Esophagus mucosa (tissue), 1 donor: ENCODE measurements around the gene GTF3C5. TPM values are rescaled to one million over a fixed set of nuclear protein-coding genes. Genes with fewer than 3 reads are reported as not detected.
"Not testable (repeated sequence)": the region's sequence is repeated elsewhere in the genome, so short reads cannot be mapped to it uniquely, and the experiment has no call there.

Experiments
- ATAC-seq: fragments of 200-7000 bp; cut with Tn5 transposase; one replicate; pipeline ENCODE4 v1.9.1; 2020
- total RNA-seq: library from RNA; stranded (reverse); gene quantifications from one replicate; pipeline ENCODE4 v1.2.4, GENCODE V29; 2023
- donor health status: DM: yes; HTN: yes; CAD: no.

GTF3C5 gene
- total RNA-seq = 33.6 TPM

- ATAC-seq = peak; percentile 99
Observed at GRCh38 chr9:133030317-133031129, at the start of gene GTF3C5. Gene GTF3C5 (plus strand): TSS chr9:133030997. CDS start chr9:133031012, 15 bp downstream.

- no peak for ATAC-seq
Observed at GRCh38 chr9:132982458-132982857, 48.3 kb upstream of the GTF3C5 start.

GRCh38 chr9:132983491-132984201, 47.2 kb upstream of the GTF3C5 start:
- no peak for ATAC-seq

- no peak for ATAC-seq
Observed at GRCh38 chr9:132984202-132985070, 46.4 kb upstream of the GTF3C5 start.

GRCh38 chr9:132985071-132985350, 45.8 kb upstream of the GTF3C5 start:
- ATAC-seq = no peak

- no peak for ATAC-seq
Observed at GRCh38 chr9:132985489-132985888, 45.3 kb upstream of the GTF3C5 start.

- no peak for ATAC-seq
Observed at GRCh38 chr9:132986114-132986513, 44.7 kb upstream of the GTF3C5 start.

- peak; percentile 39 for ATAC-seq
Observed at GRCh38 chr9:132986640-132987620, 43.9 kb upstream of the GTF3C5 start.

GRCh38 chr9:132988244-132989013, 42.4 kb upstream of the GTF3C5 start:
- ATAC-seq = no peak

GRCh38 chr9:132989014-132989310, 41.8 kb upstream of the GTF3C5 start:
- no peak for ATAC-seq

- no peak for ATAC-seq
Observed at GRCh38 chr9:132989414-132989996, 41.3 kb upstream of the GTF3C5 start.

GRCh38 chr9:132989998-132990557, 40.7 kb upstream of the GTF3C5 start:
- not testable (repeated sequence) for ATAC-seq

GRCh38 chr9:132990781-132991180, 40.0 kb upstream of the GTF3C5 start:
- no peak for ATAC-seq

- no peak for ATAC-seq
Observed at GRCh38 chr9:132991351-132992300, 39.2 kb upstream of the GTF3C5 start.

- peak; percentile 62 for ATAC-seq
Observed at GRCh38 chr9:132993511-132993939, 37.3 kb upstream of the GTF3C5 start.

GRCh38 chr9:132994410-132995120, 36.2 kb upstream of the GTF3C5 start:
- ATAC-seq = peak; percentile 89

- ATAC-seq = no peak
Observed at GRCh38 chr9:132995121-132995420, 35.7 kb upstream of the GTF3C5 start.

- no peak for ATAC-seq
Observed at GRCh38 chr9:132995879-132996278, 34.9 kb upstream of the GTF3C5 start.

- no peak for ATAC-seq
Observed at GRCh38 chr9:132996526-132996925, 34.3 kb upstream of the GTF3C5 start.
